ENCODE data around the gene RPH3AL.
A peak's percentile ranks its signal among the peaks of the same experiment; 100 is the strongest.

Gene RPH3AL

DNA sequence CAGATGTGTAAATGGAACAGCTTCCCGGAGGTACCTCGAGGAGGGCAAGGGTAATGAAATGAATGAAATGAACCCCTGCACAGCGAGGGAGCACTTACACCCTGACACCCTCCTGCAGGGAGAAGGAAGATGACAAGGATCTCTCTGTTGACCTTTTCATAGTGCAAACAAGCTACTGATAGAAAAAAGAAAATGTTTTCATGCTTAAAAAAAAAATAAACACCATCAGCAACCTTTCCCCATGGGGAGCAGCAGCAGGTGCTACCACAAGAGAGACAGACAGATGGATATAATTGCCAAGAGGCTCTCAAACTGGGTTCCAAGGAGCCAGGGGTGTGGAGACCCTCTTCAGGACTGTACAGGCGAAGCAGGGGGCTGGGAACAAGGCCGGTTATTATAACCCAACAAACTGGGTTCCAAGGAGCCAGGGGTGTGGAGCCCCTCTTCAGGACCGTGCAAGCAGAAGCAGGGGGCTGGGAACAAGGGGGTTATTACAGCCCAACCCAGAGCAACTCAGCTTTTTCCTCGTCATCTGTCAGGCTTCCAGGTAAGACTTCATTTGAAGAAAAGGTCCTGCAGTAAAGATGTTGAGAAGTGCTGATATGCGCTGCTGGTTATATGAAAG is 718 bp upstream of the RPH3AL start:
- no peak for DNase-seq

DNA sequence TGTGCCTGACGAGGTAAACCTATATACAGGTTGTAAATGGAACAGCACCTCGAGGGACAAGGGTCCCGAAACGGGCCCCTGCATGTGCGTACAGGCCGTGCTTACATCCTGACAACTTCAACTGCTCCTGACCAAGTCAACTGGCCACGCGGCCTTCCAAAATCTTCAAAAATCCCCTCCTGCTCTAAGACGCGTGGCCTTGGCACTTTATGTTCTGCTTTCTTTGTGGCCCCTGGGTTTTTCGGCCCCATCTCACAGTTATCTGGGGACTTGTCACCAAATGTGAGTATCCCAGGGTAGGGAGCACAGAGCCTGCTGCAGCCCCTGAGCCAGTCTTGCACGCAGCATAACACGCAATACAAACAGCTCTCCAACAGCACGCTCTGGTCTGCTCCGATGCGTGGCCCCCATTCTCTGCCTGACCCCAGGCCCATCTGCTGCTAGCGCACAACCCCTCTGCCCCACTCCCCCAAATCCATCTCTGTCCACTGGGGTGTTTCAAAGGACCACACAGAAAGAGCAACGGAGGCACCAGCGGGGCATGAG is 659 bp downstream of the RPH3AL start:
- DNase-seq = no peak

DNA sequence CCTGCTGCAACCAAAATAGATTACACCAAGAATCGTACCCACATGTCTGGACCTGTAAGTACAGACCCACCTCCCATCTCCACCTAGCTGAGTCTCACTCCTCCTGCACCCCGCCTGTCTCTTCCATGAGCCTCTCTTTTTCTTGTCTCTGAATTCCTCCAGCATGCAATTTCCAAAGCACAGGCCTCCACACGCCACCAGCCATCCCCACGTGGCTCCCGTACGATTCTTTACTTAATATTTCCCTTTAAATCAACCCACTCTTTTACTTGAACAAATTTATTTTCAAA is 1.2 kb downstream of the RPH3AL start:
- no peak for DNase-seq

DNA sequence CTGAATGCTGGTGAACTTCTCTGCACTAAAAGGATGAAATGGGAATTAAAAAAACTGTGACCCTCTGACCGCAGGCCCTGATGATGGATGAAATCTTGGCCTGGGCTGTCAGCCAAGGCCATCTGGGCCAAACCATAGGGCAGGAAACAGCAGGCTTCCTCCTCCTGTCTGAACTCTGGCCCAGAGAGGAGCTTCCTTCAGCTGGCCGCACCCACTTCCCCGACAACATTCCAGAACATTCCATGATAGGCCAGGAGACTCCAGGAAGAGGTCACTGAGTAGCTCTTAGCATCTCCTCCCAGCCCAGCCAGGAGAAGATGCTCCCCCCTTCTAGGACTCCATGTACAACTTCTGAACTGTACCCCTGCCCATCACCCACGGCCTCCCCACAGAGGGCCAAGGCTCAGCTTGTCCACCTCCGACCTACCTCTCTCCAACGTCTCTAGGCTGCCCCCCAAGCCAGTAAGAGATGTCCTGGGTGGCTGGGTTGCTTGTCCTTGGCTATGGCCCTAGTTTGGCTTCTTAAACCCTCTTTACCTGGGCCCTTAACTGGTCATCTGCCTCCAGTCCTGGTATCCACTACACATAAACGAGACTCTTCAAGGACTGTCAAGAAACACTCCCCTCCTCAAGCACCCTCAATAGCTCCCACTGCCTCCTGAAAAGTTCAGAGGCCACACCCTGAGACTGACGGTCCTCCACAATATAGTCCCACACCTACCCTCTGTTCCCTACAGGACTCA is 1.7 kb downstream of the RPH3AL start:
- DNase-seq = no peak

DNA sequence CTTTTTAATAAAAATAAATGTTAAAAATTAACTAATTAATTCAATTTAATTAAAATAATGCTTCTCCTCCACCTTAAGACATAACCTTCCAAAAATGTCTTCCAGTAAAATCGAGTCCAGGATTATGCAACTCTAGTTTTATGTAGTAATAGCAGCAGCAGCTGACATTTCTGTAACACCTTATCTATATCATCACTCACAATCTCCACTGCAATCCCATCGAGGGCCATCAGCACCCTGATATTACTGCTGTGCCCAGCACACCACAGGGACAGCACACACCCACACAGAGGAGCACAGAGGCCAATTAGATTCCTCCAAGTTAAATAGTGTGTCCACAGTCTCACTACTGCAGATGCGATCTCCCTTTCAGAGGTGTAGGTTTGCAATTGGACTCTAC is 2.9 kb downstream of the RPH3AL start:
- no peak for DNase-seq

DNA sequence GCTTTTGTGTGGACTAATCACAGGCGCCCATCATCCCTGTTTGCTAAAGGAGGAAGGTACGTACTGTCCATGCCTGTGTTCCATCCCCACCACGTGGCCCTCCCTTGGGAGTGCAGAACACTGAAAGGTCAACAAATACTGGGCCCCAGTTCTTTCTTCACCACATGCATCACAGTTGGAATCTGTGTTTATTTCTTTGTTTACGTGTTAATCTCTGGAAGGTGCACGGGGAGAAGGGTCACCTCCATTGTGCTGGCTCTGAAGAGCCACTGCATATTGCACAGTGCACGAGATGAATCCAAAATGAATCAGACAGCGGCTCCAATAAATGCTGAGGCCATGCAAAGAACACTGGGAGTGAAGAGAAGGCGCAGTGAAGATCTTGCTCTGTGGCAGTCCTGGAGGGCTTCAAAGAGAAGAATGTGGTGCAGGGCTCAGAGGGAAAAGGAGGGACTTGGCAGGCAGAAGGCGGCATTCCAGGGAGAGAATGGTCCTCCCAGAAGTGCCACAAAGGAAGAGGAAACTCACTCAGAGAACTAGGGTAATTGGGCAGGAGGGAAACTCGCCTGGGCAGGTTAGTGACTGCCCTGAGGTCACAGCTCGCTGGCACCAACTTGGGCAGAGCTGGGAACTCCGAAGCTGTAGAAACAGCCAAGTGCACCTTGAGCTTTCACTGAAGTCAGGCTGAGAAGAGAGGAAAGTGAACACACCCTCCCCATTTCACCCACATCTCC is 3.7 kb downstream of the RPH3AL start:
- no peak for DNase-seq

DNA sequence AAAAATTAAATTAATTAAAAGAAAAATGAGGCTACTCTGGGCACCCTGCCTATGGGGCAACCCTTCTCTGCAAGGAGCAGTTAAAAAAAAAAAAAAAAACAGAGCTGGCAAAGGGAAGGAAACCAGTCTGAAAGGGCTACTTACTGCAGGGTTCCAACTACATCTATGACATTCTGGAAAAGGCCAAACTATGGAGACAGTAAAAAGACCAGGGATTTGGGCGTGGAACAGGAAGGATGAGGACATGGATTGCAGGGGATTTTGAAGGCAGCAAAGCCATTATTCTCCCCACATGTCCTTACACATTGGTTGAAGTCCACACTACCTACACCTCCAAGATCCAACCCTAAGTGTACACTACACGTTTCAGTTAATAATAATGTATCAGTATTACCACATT is 4.6 kb downstream of the RPH3AL start:
- no peak for DNase-seq

DNA sequence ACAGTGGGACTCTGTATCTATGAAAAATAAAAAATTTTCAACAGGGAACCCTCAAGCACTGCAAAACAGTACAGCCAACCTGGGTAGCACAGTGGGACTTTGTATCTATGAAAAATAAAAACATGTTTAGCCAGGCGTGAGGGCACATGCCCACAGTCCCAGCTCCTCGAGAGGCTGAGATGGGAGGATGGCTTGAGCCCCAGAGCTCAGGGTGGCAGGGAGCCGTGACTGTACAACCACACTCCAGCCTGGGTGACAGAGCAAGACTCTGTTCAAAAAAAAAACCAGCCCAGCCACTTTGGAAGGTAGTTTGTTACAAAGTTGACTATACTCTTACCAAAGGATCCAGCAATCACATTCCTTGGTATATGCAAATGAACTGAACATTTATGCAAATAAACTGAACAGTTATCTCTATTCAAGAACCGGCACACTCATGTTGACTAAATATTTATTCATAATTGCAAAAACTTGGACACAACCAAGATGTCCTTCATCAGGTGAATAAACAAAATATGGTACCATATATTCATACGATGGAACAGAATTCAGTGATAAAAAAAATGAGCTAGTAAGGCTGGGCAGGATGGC is 5.2 kb downstream of the RPH3AL start:
- no peak for DNase-seq

DNA sequence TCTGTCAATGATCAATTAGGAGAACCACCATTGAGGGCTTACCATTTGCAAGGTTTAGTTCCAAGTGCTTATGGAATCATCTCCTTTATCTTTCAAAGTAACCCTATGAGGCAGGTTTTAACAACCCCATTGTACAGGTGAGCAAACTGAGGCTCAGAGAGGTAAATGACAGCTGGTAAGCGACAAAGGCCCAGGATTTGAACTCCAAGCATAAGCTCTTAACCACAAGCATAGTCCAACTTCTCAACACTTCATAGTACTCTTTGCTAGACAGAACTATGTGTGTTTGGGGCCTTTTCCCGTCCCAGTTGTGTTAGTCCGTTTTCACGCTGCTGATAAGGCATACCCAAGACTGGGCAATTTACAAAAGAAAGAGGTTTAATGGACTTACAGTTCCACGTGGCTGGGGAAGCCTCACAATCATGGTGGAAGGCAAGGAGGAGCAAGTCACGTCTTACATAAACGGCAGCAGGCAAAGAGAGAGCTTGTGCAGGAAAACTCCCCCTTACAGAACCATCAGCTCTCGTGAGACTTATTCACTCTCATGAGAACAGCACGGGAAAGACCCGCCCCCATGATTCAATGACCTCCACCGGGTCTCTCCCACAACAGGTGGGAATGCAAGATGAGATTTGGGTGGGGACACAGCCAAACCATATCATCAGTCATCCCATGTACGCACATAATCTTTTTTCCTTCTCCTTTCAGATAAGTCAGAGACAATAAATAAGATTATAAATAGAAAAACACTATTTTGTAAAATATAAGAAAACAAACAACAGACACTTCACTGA is 6.4 kb downstream of the RPH3AL start:
- no peak for DNase-seq

DNA sequence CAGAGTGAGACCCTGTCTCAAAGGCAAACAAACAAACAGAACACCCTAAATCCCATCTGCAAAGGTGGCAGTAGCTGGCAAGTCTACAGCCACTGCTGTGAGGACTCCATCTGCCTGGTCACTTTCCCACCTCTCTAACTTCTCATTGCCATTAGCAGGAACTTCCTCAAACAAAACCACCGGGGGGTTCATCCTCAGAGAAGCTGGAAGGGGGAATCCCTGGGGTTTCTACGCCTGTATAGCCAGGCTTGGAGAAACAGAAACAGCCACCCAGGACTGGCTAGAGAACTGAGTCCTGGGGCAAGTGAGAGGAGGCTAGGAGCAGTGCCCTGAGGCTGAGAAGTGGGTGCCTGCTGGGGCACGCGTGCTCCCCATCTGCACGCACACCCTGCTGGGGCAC is 7.3 kb downstream of the RPH3AL start:
- no peak for DNase-seq

DNA sequence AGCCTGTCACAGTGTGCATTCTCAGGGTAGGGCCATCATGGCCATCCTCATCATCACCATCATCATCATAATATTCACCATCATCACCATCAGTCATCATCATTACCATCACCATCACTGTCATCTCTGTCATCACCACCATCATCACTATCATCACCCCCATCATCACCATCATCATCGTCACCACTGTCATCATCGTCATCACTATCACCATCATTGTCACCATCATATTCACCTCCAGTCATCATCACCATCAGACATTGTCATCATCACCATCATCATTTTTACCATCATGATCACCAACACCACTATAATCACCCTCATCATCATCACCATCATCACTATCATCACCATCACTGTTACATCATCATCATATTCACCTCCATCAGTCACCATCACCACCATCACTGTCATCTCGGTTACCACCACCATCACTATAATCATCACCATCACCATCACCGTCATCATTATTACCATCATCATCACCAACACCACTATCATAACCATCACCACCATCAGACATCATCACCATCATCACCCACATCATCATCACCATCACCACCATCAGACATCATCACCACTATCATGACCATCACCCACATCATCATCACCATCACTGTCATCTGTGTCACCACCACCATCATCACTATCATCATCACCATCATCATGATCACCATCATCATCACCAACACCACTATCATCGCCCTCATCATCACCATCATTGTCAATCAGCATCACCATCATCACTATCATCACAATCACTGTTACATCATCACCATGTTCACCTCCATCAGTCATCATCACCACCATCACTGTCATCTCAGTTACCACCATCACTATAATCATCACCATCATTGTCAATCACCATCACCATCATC is 8.5 kb downstream of the RPH3AL start:
- no peak for DNase-seq

DNA sequence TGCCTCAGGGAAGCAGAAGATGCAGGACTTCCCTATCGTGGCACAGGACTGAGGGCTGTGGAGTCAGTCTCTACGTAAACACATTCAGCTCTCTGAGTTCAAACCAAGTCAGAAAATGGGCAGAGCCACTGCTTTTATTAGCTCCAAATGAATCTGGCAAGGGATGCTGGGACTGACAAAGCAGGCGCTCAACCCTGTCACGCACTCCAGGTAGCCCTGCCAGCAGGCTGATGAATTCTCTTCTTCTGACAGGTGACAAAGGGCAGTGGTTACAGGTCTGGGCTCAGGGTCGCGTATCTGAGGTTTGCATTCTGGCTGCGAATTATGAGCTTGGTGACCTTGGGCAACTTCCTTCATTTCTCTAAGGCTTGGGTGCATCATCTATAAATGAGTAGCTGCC is 9.4 kb downstream of the RPH3AL start:
- no peak for DNase-seq

DNA sequence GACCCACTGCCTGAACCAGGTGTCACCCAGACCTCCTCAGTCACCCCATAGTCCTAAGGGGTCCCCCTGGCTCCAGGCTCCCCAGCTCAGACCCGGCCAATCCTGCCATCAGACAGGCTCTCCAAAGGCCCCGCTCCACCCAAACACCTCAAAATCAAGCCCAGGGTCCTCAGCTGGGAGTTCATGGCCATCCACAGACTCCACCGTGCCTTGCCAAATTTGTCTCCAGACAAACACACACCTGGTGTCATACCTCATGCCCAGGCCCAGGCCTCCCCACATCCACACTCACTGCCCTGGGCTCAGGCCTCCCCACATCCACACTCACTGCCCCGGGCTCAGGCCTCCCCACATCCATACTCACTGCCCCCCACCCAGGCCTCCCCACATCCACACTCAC is 12.5 kb downstream of the RPH3AL start:
- no peak for DNase-seq

DNA sequence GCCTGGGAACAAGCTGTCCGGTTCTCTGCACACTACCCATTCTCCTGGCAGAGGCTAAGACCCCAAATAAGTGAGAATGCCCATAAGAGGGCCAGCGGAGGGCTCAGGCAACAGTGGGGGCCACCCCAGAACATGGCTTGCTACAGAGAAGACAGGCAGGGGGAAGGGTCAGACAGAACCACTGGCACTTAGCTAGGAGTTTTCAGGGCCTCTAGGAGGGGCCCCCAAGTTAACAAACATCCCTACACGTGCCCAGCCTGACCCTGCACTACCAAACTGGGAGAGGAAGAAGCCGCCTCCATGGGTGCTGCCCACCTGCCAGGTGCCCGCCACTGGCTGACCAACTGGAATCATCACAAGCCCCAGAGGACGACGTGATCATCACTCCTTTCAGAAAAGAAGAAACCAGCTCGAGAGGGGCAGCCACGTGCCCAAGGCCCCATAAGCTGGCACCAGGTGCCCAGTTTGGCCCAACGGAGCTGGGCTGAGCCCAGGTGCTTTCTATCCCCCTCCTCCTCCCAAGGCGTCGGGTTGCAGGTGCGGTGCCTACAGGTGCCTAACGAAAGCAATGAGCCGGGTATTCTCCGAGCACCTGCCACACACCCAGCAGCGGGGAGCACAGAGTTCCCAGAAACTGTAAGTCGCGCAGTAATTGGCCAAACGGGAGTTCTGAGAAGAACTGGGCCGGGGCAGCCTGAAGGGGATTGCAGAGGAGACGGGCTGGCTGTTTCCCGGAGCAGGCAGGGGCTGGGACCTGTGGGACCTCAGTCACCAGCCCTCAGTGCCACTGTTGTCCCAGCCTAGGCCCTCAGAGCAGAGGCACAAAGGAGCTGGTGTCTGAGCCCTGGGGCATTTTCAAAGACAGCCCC is 13.2 kb downstream of the RPH3AL start:
- DNase-seq = no peak

DNA sequence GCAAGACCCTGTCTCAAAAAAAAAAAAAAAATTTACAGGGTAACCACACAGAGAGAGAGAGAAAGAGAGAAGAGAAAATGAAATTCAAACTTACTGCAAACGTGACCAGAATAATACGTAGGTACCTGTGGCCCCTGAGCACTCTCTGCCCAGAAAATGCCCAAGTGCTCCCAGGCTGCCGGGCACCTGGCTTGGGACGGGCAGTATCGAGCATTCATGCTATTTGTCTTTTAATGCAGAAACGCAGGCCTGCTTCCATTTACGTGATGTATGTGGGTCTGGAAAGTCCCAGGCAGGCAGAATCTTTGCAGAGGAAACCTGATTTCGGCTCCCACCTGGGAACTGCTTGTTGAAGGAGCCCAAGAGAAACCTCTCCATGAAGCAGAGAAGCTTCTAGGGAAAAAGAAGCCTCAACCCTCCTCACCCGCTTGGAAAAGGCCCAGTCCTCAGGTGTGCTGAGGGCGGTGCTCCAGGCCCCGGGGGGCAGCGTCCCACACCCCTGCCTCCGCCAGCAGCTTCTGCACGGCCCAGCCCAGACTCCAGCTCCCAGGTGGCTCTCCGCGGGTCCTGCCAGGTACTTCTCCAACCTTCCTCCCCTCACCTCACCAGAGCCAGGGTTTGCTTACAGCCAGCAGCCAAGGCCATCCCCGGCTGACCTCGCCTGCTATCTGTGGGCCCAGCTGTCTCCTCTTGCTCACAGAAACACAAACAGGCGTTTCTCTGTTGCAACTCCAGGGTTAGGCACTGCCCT is 14.0 kb downstream of the RPH3AL start:
- DNase-seq = no peak

DNA sequence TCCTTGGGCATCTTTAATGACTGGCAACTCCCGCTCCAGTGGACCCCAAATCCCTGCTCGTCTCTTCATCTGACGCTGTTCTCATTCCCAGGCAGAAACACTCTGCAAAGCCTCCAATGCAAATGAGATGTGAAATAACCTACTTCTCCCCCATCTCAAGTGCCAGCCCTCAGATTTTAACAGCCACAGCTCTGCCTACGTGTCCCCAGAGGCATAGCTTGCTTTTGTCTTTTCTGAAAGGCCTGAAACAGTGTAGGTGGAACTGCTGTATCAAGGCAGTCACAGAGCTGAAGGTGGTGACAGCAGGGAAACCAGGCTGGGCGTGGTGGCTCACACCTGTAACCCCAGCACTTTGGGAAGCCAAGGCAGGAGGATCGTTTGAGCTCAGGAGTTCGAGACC is 14.7 kb downstream of the RPH3AL start:
- no peak for DNase-seq

DNA sequence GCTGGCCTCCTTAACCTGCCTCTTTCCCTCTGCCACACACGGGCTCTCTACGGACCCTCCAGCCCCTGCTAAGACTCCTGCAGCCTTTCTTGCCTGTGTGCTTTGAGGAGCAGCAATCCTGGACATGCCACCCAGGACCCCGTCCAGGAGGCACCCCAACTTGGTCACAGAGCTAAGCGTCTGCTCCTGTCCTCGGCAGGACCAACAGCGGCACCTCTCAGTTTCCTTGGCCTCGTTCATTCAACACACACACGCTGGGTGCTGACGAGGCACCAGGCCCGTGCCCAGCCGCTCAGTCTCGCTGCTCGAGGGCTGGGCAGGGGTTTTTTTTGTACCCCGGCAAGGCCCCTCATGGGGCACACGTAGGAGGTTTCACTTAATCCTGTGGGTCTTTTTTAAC is 15.2 kb downstream of the RPH3AL start:
- DNase-seq = no peak

DNA sequence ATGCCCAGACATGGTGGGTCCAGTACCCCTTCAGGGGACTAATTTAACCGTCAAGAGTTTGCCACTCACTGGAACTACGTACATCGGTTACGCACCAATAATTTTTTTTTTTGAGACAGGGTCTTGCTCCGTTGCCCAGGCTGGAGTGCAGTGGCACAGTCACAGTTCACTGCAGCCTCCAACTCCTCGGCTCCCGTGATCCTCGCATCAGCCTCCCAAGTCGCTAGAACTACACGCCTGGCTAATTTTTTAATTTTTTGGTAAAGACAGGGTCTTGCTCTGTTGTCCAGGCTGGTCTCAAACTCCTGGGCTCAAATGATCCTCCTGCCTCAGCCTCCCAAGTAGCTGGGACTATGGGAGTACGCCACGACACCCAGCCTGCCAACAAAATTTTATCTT is 15.6 kb downstream of the RPH3AL start:
- no peak for DNase-seq

DNA sequence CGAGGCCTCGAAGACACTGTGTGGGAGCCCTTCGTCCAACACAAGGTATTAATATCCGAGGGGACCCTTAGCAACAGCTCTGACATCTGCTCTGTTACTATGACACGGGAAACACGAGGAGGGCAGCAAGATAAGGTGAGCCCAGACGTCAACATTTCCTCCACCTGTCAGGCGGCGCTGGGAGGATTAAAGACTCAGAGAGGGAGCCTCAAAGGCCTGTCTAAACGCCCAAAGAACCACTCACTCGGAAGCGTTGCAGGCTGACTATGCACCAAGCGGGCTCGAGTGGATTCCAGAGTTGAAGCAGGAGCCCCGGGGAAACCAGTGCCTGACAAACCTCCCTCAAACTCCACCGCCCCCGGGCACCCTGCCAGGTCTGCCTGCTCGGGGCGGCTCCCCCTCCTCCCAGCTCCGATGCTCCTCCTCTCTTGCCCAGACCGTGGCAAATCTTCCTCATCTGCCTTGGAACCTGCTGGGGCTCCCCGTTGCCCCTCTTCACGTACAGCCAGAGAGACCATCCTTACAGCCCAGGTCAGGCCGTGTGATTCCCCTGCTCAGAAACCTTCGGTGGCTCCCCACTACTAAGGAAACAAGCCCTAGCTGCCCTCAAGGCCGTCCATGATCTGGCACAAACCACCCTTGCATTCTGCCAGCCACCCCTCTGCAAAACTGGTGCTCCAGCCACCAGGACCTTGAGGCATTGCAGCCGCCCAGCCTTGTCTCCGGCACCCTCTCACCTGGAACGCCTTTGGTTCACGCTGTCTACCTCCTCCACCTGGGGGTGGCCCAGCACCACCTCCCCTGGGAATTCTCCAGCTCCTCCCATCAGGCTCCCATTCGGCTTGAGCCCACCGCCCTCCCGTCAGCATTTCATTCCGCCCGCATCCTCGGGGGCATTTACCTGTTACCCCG is 16.2 kb downstream of the RPH3AL start:
- DNase-seq = peak; percentile 53
